HG02938 (cell line): Measurements from ENCODE around the gene GALNT14.

ENCODE experiments used
- ATAC-seq: cut with Tn5 transposase; IDR thresholded peaks from one replicate; pipeline ENCODE4 v1.9.1; 2021; ENCODE audit warnings: mild to moderate bottlenecking, moderate library complexity; ENCODE audit not compliant: unreplicated experiment

The GALNT14 gene

GRCh38 chr2:30981096-30981495 is 157.1 kb downstream of the GALNT14 start:
- ATAC-seq, result no peak

GRCh38 chr2:30979822-30980245 is 158.4 kb downstream of the GALNT14 start:
- ATAC-seq, result no peak

GRCh38 chr2:30978854-30979253 is 159.4 kb downstream of the GALNT14 start:
- no peak for ATAC-seq

- ATAC-seq, result no peak
These were observed 160.2 kb downstream of the GALNT14 start for GRCh38 chr2:30978044-30978443.

GRCh38 chr2:30975156-30975555 is 163.1 kb downstream of the GALNT14 start:
- ATAC-seq, result no peak

- no peak for ATAC-seq
These were observed 163.7 kb downstream of the GALNT14 start for GRCh38 chr2:30974554-30974953.

GRCh38 chr2:30974092-30974491 is 164.1 kb downstream of the GALNT14 start:
- ATAC-seq, result no peak

- ATAC-seq, result no peak
These were observed 166.8 kb downstream of the GALNT14 start for GRCh38 chr2:30971231-30972025.

GRCh38 chr2:30968660-30969397 is 169.4 kb downstream of the GALNT14 start:
- no peak for ATAC-seq

- no peak for ATAC-seq
These were observed 171.5 kb downstream of the GALNT14 start for GRCh38 chr2:30966786-30967185.

- no peak for ATAC-seq
These were observed 173.2 kb downstream of the GALNT14 start for GRCh38 chr2:30965022-30965531.

GRCh38 chr2:30964334-30965005 is 173.8 kb downstream of the GALNT14 start:
- ATAC-seq, result no peak

- ATAC-seq, result no peak
These were observed 175.1 kb downstream of the GALNT14 start for GRCh38 chr2:30963184-30963583.

GRCh38 chr2:30960213-30960612 is 178.0 kb downstream of the GALNT14 start:
- ATAC-seq, result no peak

- ATAC-seq, result no peak
These were observed 178.6 kb downstream of the GALNT14 start for GRCh38 chr2:30959653-30960052.

- no peak for ATAC-seq
These were observed 179.3 kb downstream of the GALNT14 start for GRCh38 chr2:30958918-30959265.

GRCh38 chr2:30958193-30958917 is 179.9 kb downstream of the GALNT14 start:
- ATAC-seq, result no peak

- ATAC-seq, result no peak
These were observed 180.6 kb downstream of the GALNT14 start for GRCh38 chr2:30957591-30957990.

- ATAC-seq, result no peak
These were observed 181.2 kb downstream of the GALNT14 start for GRCh38 chr2:30956995-30957394.

GRCh38 chr2:30955516-30956132 is 182.6 kb downstream of the GALNT14 start:
- no peak for ATAC-seq
